Stimulated activated CD4-positive, alpha-beta T cell treated with anti-CD3 and anti-CD28 coated beads, Interleukin-4, amount 100 ng/mL, for 4 hours (primary cell): Measurements from ENCODE around the gene NAALADL2.

Experiments
- DNase-seq, 2 experiments: peaks; one replicate each; pipeline ENCODE4 v3.0.0-alpha.2; 2020

Gene NAALADL2

GRCh38 chr3:175001091-175001490 lies 142.0 kb downstream of the NAALADL2 start:
- no peak for DNase-seq

GRCh38 chr3:175002732-175003143 lies 143.6 kb downstream of the NAALADL2 start:
- no peak for DNase-seq

- DNase-seq, result no peak
Measured at GRCh38 chr3:175003590-175003989, 144.5 kb downstream of the NAALADL2 start.

- DNase-seq, result no peak
Measured at GRCh38 chr3:175005193-175005592, 146.1 kb downstream of the NAALADL2 start.

GRCh38 chr3:175005881-175006280 lies 146.7 kb downstream of the NAALADL2 start:
- no peak for DNase-seq

GRCh38 chr3:175007306-175007705 lies 148.2 kb downstream of the NAALADL2 start:
- DNase-seq, result no peak

GRCh38 chr3:175009295-175009694 lies 150.2 kb downstream of the NAALADL2 start:
- no peak for DNase-seq

GRCh38 chr3:175015056-175015635 lies 156.0 kb downstream of the NAALADL2 start:
- DNase-seq, result no peak

GRCh38 chr3:175018946-175019727 lies 160.0 kb downstream of the NAALADL2 start:
- DNase-seq, result no peak

GRCh38 chr3:175020101-175020500 lies 161.0 kb downstream of the NAALADL2 start:
- no peak for DNase-seq

- DNase-seq, result no peak
Measured at GRCh38 chr3:175029828-175030227, 170.7 kb downstream of the NAALADL2 start.

GRCh38 chr3:175039875-175040274 lies 180.7 kb downstream of the NAALADL2 start:
- no peak for DNase-seq

- no peak for DNase-seq
Measured at GRCh38 chr3:175041369-175041768, 182.2 kb downstream of the NAALADL2 start.

GRCh38 chr3:175046601-175047000 lies 187.5 kb downstream of the NAALADL2 start:
- no peak for DNase-seq

- DNase-seq, result no peak
Measured at GRCh38 chr3:175047786-175048185, 188.7 kb downstream of the NAALADL2 start.

GRCh38 chr3:175057401-175057800 lies 198.3 kb downstream of the NAALADL2 start:
- DNase-seq, result no peak

- DNase-seq, result no peak
Measured at GRCh38 chr3:175059788-175060187, 200.7 kb downstream of the NAALADL2 start.

- no peak for DNase-seq
Measured at GRCh38 chr3:175065497-175065896, 206.4 kb downstream of the NAALADL2 start.

GRCh38 chr3:175066617-175067415 lies 207.7 kb downstream of the NAALADL2 start:
- no peak for DNase-seq

- no peak for DNase-seq
Measured at GRCh38 chr3:175068587-175068986, 209.5 kb downstream of the NAALADL2 start.

GRCh38 chr3:175070946-175071345 lies 211.8 kb downstream of the NAALADL2 start:
- no peak for DNase-seq

GRCh38 chr3:175073219-175073905 lies 214.2 kb downstream of the NAALADL2 start:
- DNase-seq, result no peak

- no peak for DNase-seq
Measured at GRCh38 chr3:175075269-175075668, 216.1 kb downstream of the NAALADL2 start.
